H1 (cell line): ENCODE results near the gene CEBPZ. TPM values are rescaled to one million over a fixed set of nuclear protein-coding genes. Genes with fewer than 3 reads are reported as not detected.

Experiments
- CTCF ChIA-PET: fragments of 300-600 bp; sonication (Branson Sonifier 250); formaldehyde crosslinking; loops from one replicate; lab custom pipeline; 2021; ENCODE audit not compliant: partially characterized antibody; lab: Charles Lee
- POLR2A ChIA-PET: fragments of 300-600 bp; sonication (Branson Sonifier 250); formaldehyde crosslinking; loops from one replicate; lab custom pipeline; 2021; ENCODE audit warnings: inconsistent platforms; ENCODE audit not compliant: partially characterized antibody; lab: Charles Lee
- DNase-seq, 2 experiments: peaks; one replicate each; pipeline versions ENCODE4 v3.0.0 to v3.0.0-alpha.2; 2010 to 2022; ENCODE audit warnings: low spot score in 2 of 2, low read depth in 1 of 2, mixed read lengths in 1 of 2
- FAIRE-seq: peaks from 2 replicates; lab custom pipeline; 2011; peaks lifted over from hg19 to GRCh38; lab: Jason Lieb, UNC
- H2AFZ ChIP-seq: 2 replicates; pipeline ENCODE4 v1.8.1; 2012; ENCODE audit warnings: low read length, inconsistent platforms
- H2AK5ac ChIP-seq: 2 replicates; pipeline ENCODE4 v1.6.1; 2013; ENCODE audit warnings: low read depth, low read length
- H2BK120ac ChIP-seq: replicated peaks from 2 replicates; pipeline ENCODE3; 2013; ENCODE audit warnings: low read depth, low read length, inconsistent platforms
- H2BK12ac ChIP-seq: 2 replicates; pipeline ENCODE4 v1.6.1; 2013; ENCODE audit warnings: low read depth, low read length
- H2BK15ac ChIP-seq: 2 replicates; pipeline ENCODE4 v1.6.1; 2013; ENCODE audit warnings: low read length
- H2BK20ac ChIP-seq: 2 replicates; pipeline ENCODE4 v1.6.1; 2013; ENCODE audit warnings: low read length
- H2BK5ac ChIP-seq: 2 replicates; pipeline ENCODE4 v1.6.1; 2013; ENCODE audit warnings: low read depth, low read length
- H3K14ac ChIP-seq: 2 replicates; pipeline ENCODE4 v1.6.1; 2013; ENCODE audit warnings: inconsistent platforms; ENCODE audit not compliant: insufficient read length
- H3K18ac ChIP-seq: 2 replicates; pipeline ENCODE4 v1.6.1; 2013; ENCODE audit warnings: low read length; ENCODE audit errors: extremely low read depth
- H3K23ac ChIP-seq: 2 replicates; pipeline ENCODE4 v1.6.1; 2013; ENCODE audit warnings: inconsistent platforms; ENCODE audit not compliant: insufficient read length
- H3K23me2 ChIP-seq: 2 replicates; pipeline ENCODE4 v1.6.1; 2013; ENCODE audit warnings: low read depth, low read length
- H3K27ac ChIP-seq: 2 replicates; pipeline ENCODE4 v1.6.1; 2011; ENCODE audit warnings: low read depth, low read length, inconsistent platforms
- H3K27me3 ChIP-seq, 4 experiments: replicated peaks in 1 of 4; 1 replicate in 1 of 4; 2 replicates in 3 of 4; pipeline versions ENCODE4 v1.6.1 to v1.8.1; 2011 to 2013; ENCODE audit warnings: low read length in 3 of 4, mild to moderate bottlenecking in 3 of 4, inconsistent platforms in 2 of 4, mixed read lengths in 2 of 4, moderate library complexity in 1 of 4; ENCODE audit not compliant: control insufficient read depth in 3 of 4, insufficient read depth in 3 of 4; ENCODE audit errors: extremely low read depth in 1 of 4
- H3K36me3 ChIP-seq, 4 experiments: 2 replicates each; pipeline versions ENCODE4 v1.6.1 to v1.8.1; 2011 to 2013; ENCODE audit warnings: mild to moderate bottlenecking in 4 of 4, low read length in 3 of 4, moderate library complexity in 2 of 4, control low read depth in 1 of 4, inconsistent platforms in 1 of 4; ENCODE audit not compliant: insufficient read depth in 4 of 4, control insufficient read depth in 2 of 4
- H3K4ac ChIP-seq: replicated peaks from 2 replicates; pipeline ENCODE3; 2013; ENCODE audit warnings: low read length, low read depth, mixed read lengths, inconsistent platforms; ENCODE audit not compliant: insufficient read length
- H3K4me1 ChIP-seq, 4 experiments: replicated peaks in 1 of 4; 1 replicate in 1 of 4; 2 replicates in 3 of 4; pipeline versions ENCODE4 v1.6.1 to v1.8.1; 2011 to 2013; ENCODE audit warnings: low read length in 3 of 4, inconsistent platforms in 2 of 4, mixed read lengths in 1 of 4; ENCODE audit not compliant: insufficient read depth in 4 of 4, control insufficient read depth in 3 of 4
- H3K4me2 ChIP-seq, 2 experiments: 2 replicates each; pipeline versions ENCODE4 v1.6.1 to v1.8.1; 2011 to 2013; ENCODE audit warnings: low read depth in 2 of 2, low read length in 2 of 2, control low read depth in 1 of 2, inconsistent platforms in 1 of 2, mild to moderate bottlenecking in 1 of 2; ENCODE audit not compliant: insufficient read depth in 1 of 2
- H3K4me3 ChIP-seq, 4 experiments: fragments of 200-600, 300-600 bp in 1 of 4; sonication (generic), shearing (Covaris generic), sonication (Bioruptor Twin) in 1 of 4; 2 replicates each; pipeline versions ENCODE4 v1.5.1 to v1.8.1; 2011 to 2016; ENCODE audit warnings: low read length in 4 of 4, low read depth in 3 of 4, control low read depth in 2 of 4, inconsistent platforms in 2 of 4, mild to moderate bottlenecking in 2 of 4, mixed read lengths in 1 of 4, moderate library complexity in 1 of 4; ENCODE audit not compliant: insufficient read depth in 2 of 4; ENCODE audit errors: extremely low read depth in 1 of 4
- H3K56ac ChIP-seq: replicated peaks from 2 replicates; pipeline ENCODE3; 2013; ENCODE audit warnings: low read depth, mild to moderate bottlenecking, mixed read lengths, low read length, inconsistent platforms; ENCODE audit not compliant: insufficient read length
- H3K79me1 ChIP-seq: 2 replicates; pipeline ENCODE4 v1.6.1; 2013; ENCODE audit warnings: low read depth, low read length, control low read depth
- H3K79me2 ChIP-seq, 2 experiments: 2 replicates each; pipeline versions ENCODE4 v1.6.1 to v1.8.1; 2012 to 2013; ENCODE audit warnings: low read length in 2 of 2, mild to moderate bottlenecking in 2 of 2, inconsistent platforms in 1 of 2; ENCODE audit not compliant: insufficient read depth in 2 of 2, control insufficient read depth in 1 of 2
- H3K9ac ChIP-seq, 4 experiments: replicated peaks in 1 of 4; 1 replicate in 1 of 4; 2 replicates in 3 of 4; pipeline versions ENCODE4 v1.6.1 to v1.8.1; 2011 to 2013; ENCODE audit warnings: low read depth in 3 of 4, low read length in 3 of 4, control low read depth in 2 of 4, mild to moderate bottlenecking in 2 of 4, moderate library complexity in 2 of 4, inconsistent platforms in 1 of 4; ENCODE audit errors: extremely low read depth in 1 of 4
- H3K9me3 ChIP-seq, 2 experiments: 2 replicates each; pipeline versions ENCODE4 v1.6.1 to v1.8.1; 2012 to 2013; ENCODE audit warnings: mild to moderate bottlenecking in 2 of 2, moderate library complexity in 2 of 2, control low read depth in 1 of 2, inconsistent platforms in 1 of 2, low read depth in 1 of 2, low read length in 1 of 2, mixed read lengths in 1 of 2; ENCODE audit not compliant: insufficient read depth in 2 of 2
- H4K20me1 ChIP-seq, 2 experiments: replicated peaks in 1 of 2; 2 replicates each; pipeline versions ENCODE3 to v1.8.1; 2011 to 2013; ENCODE audit warnings: inconsistent platforms in 2 of 2, low read length in 2 of 2, mild to moderate bottlenecking in 1 of 2; ENCODE audit not compliant: insufficient read depth in 2 of 2, control insufficient read depth in 1 of 2
- H4K5ac ChIP-seq: 2 replicates; pipeline ENCODE4 v1.6.1; 2013; ENCODE audit warnings: low read length, low read depth, mixed read lengths, inconsistent platforms; ENCODE audit not compliant: insufficient read length
- H4K8ac ChIP-seq: 2 replicates; pipeline ENCODE4 v1.8.0; 2013; ENCODE audit warnings: mild to moderate bottlenecking, moderate library complexity, low read length, inconsistent platforms; ENCODE audit not compliant: insufficient read depth; ENCODE audit errors: extremely low read depth
- H4K91ac ChIP-seq: replicated peaks from 2 replicates; pipeline ENCODE3; 2013; ENCODE audit warnings: low read length, mixed read lengths, inconsistent platforms; ENCODE audit not compliant: insufficient read length
- BACH1 ChIP-seq: IDR thresholded peaks from 2 replicates; pipeline ENCODE4 v1.6.1; 2012; ENCODE audit warnings: low read length, improper control_type of control experiment
- CBX8 ChIP-seq: fragments of 300-800, 300-1000 bp; sonication (generic); IDR thresholded peaks from 2 replicates; pipeline ENCODE4 v1.7.1; 2016; ENCODE audit warnings: low read depth, low read length, borderline replicate concordance
- GTF2F1 ChIP-seq: IDR thresholded peaks from 2 replicates; pipeline ENCODE4 v1.6.1; 2012; ENCODE audit warnings: low read depth, low read length, improper control_type of control experiment, borderline replicate concordance
- KDM5A ChIP-seq: fragments of 200-600 bp; IDR thresholded peaks from 2 replicates; pipeline ENCODE4 v1.7.1; 2012; ENCODE audit warnings: mild to moderate bottlenecking, low read length, inconsistent platforms, mixed read lengths
- POLR2AphosphoS5 ChIP-seq: IDR thresholded peaks from 2 replicates; pipeline ENCODE4 v1.6.1; 2011; ENCODE audit warnings: low read depth, low read length
- RAD21 ChIP-seq, 2 experiments: IDR thresholded peaks in 1 of 2; conservative IDR thresholded peaks in 1 of 2; 2 replicates each; pipeline ENCODE4 v1.6.1; 2011; ENCODE audit warnings: low read depth in 2 of 2, low read length in 2 of 2, improper control_type of control experiment in 1 of 2, inconsistent platforms in 1 of 2, mild to moderate bottlenecking in 1 of 2, moderate library complexity in 1 of 2
- SIN3A ChIP-seq, 2 experiments: IDR thresholded peaks in 1 of 2; conservative IDR thresholded peaks in 1 of 2; 2 replicates each; pipeline ENCODE4 v1.6.1; 2011 to 2012; ENCODE audit warnings: low read length in 2 of 2, improper control_type of control experiment in 1 of 2, low read depth in 1 of 2, mild to moderate bottlenecking in 1 of 2
- SP2 ChIP-seq: IDR thresholded peaks from 2 replicates; pipeline ENCODE4 v1.6.1; 2012; ENCODE audit warnings: mild to moderate bottlenecking, low read length, inconsistent platforms
- ZNF274 ChIP-seq: IDR thresholded peaks from 2 replicates; pipeline ENCODE4 v1.7.0; 2012; ENCODE audit warnings: low read length, borderline replicate concordance; ENCODE audit errors: extremely low read depth
- WGBS, 2 experiments: shearing (Covaris generic) in 1 of 2; methylation state at CpG; one replicate each; pipeline versions ENCODE4 v1.1.6 to v1.1.7; 2013 to 2015; ENCODE audit warnings: low lambda C conversion rate in 2 of 2, mixed read lengths in 2 of 2, inconsistent platforms in 1 of 2, low coverage in 1 of 2, missing lambda C conversion rate in 1 of 2; ENCODE audit not compliant: insufficient replicate concordance in 2 of 2, insufficient coverage in 1 of 2, insufficient read length in 1 of 2; ENCODE audit errors: extremely low coverage in 1 of 2, missing lambda C conversion rate in 1 of 2; 5-methylcytosine and 5-hydroxymethylcytosine counted together
- polyA plus RNA-seq, 7 experiments: library from polyadenylated mRNA; depleted of rRNA in 3 of 7; stranded (reverse) in 5 of 7; unstranded in 2 of 7; fragments of >200 nt in 5 of 7; fragments of 200-250 nt in 2 of 7; gene quantifications; 1 replicate in 5 of 7; 2 replicates in 1 of 7; 4 replicates in 1 of 7; pipeline versions ENCODE4 v1.2.1 to v1.2.3, GENCODE V29; 2011 to 2013; ENCODE audit warnings: missing spikeins in 2 of 7, mixed read lengths in 2 of 7
- total RNA-seq: library from RNA; stranded (reverse); fragmentation: NEBNext Ultra II Directional; extraction: Animal tissue kit (Norgen Biotek cat#: 25700); gene quantifications from 2 replicates; pipeline ENCODE4 v1.2.1, GENCODE V29; 2021
- TF ChIP-seq, protein P1 (sequence below): IDR thresholded peaks from 2 replicates; pipeline ENCODE4 v1.6.1; 2012; ENCODE audit warnings: inconsistent platforms
- TF ChIP-seq, protein P2 (sequence below): IDR thresholded peaks from 2 replicates; pipeline ENCODE4 v1.6.1; 2012; ENCODE audit warnings: low read length, inconsistent platforms

The CEBPZ gene
- total and polyA plus RNA-seq, 2 of the 8 experiments (the other 6 are each of a cell fraction or from before 2014, with no cell fraction given), result 19.1 to 201 TPM

DNA sequence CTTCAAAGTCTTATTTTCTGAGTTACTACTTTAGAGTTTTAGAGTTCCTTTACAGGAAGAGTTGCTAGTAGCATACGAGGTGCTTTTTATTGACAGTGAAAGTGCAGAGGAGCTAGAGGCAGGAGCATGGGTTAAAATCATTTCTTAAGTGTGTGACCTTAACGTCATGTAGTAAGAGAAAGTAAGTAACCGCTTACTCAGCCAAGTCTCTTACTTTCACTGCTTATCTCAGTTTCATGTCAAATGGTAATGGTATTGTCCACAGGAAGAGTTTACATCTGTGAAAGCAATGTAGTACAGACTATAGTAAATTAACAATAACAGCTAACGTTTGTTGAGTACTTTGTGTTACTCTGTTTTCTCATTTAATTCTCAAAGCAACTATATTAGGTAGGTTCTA is 12.6 kb upstream of the CEBPZ start:
- Histone ChIP-seq H3K27me3 (peaks cover 0 to 1% (median 0%) of the 10 kb centered on the region in 4 experiments; a peak in 1 of 7 replicates), H3K23ac (no peak overlapping the region), H3K27ac (no peak overlapping the region), H3K36me3 (peaks cover 17 to 98% (median 69%) of the 10 kb centered on the region in 4 experiments), H2AK5ac (no peak overlapping the region), H4K8ac (no peak overlapping the region), H2AFZ (no peak overlapping the region), H3K4ac (no peak overlapping the region), H3K9ac (no peak overlapping the region), H4K20me1 (peaks cover 0 to 2% of the 10 kb centered on the region in 2 experiments), H3K79me1 (no peaks in the 10 kb centered on the region), H2BK12ac (no peak overlapping the region), H2BK15ac (no peak overlapping the region), H2BK20ac (no peak overlapping the region), H3K4me2 (no peak overlapping the region), H2BK120ac (no peak overlapping the region), H3K14ac (no peak overlapping the region), H4K5ac (no peak overlapping the region), H3K23me2 (no peaks in the 10 kb centered on the region), H4K91ac (no peak overlapping the region), H2BK5ac (no peak overlapping the region), H3K4me3 (no peak overlapping the region), H3K18ac (no peak overlapping the region), H3K56ac (no peak overlapping the region), H3K79me2 (no peaks in the 10 kb centered on the region; a peak in 1 of 4 replicates), H3K4me1 (no peaks in the 10 kb centered on the region), H3K9me3 (no peaks in the 10 kb centered on the region)
- FAIRE-seq, result no peak
- 88% methylated on average over 4 of the region's 4 CpGs; no CpG with 5 or more reads in 1 of the 2 experiments for WGBS, 2 experiments
- ChIA-PET POLR2A (interaction anchor here (0.7 to 1.6 kb wide), 7 partner anchors 9 to 25 kb away, joined by 3 to 5 read pairs (median 3); partner anchors contain the start of genes CEBPZ and NDUFAF7), CTCF (interaction anchor here (1.4 to 2.8 kb wide), 3 partner anchors 21 to 75 kb away, joined by 3 to 11 read pairs (median 3); no protein-coding TSS in a partner anchor)
- DNase-seq, result no peak
- TF ChIP-seq POLR2AphosphoS5 (no peak), SP2 (no peak), RAD21 (IDR thresholded peaks at IDR 0.05 in 1 of 2, conservative IDR thresholded peaks at IDR 0.05 in 1 of 2; ENCODE audit: low read depth in 2 of 2, low read length in 2 of 2) (no peak), GTF2F1 (no peak), BACH1 (no peak), ZNF274 (no peak), KDM5A (no peak), SIN3A (conservative IDR thresholded peaks at IDR 0.05 in 1 of 2, IDR thresholded peaks at IDR 0.05 in 1 of 2; ENCODE audit: low read depth in 1 of 2, low read length in 2 of 2) (no peak), CBX8 (no peak)
- TF ChIP-seq, protein P1, sequence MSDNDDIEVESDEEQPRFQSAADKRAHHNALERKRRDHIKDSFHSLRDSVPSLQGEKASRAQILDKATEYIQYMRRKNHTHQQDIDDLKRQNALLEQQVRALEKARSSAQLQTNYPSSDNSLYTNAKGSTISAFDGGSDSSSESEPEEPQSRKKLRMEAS, result no peak
- TF ChIP-seq, protein P2, sequence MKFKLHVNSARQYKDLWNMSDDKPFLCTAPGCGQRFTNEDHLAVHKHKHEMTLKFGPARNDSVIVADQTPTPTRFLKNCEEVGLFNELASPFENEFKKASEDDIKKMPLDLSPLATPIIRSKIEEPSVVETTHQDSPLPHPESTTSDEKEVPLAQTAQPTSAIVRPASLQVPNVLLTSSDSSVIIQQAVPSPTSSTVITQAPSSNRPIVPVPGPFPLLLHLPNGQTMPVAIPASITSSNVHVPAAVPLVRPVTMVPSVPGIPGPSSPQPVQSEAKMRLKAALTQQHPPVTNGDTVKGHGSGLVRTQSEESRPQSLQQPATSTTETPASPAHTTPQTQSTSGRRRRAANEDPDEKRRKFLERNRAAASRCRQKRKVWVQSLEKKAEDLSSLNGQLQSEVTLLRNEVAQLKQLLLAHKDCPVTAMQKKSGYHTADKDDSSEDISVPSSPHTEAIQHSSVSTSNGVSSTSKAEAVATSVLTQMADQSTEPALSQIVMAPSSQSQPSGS, result no peak
